Stimulated activated CD8-positive, alpha-beta memory T cell treated with anti-CD3 and anti-CD28 coated beads, Interleukin-4, amount 100 ng/mL, for 1 hour (primary cell): ENCODE measurements around the gene ZNF593OS.

Source experiments
- DNase-seq, 2 donors: peaks; one replicate each; pipeline ENCODE4 v3.0.0-alpha.2; 2020; ENCODE audit warnings: low read depth in 2 of 2, low spot score in 1 of 2

Gene ZNF593OS

DNA sequence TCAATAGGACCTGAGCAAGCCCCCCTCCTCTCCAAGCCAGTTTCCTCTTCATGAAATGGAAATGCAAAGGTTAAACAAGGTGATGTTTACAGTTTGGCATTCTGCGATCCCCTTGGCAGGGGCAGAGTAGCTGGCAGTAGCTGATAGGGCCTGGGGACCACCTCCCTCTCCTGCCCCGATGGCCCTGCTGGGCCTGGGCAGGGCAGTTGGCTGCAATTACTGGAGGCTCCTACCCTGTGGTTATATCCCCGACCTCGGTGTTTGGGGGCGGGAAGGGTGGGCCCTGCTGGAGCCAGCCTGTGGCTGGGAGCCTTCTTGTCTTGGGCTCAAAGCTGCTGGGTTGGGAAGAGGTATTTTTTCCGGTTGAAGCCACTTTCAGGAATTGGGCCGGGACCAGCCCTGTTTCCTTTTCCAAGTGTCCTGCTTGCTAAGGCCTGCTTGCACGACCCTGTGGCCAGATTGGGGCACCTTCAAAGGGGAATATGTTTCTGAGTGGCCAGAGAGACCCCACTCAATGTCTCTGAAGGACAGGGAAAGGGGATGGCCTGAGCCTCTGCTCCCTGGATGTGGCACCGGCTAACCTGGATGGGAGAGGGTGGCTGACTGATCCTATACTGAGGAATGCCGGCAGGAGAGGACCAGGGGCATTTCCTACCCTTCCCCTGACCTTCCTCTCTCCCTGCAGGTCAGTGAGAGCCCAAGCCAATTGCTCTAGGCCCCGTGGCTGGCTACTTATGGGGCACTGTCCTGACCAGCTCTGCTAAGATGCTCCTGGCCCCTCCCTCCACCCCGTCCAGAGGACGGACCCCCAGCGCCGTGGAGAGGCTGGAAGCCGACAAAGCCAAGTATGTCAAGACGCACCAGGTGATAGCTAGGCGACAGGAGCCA lies 10.9 kb downstream of the ZNF593OS start:
- DNase-seq = no peak

DNA sequence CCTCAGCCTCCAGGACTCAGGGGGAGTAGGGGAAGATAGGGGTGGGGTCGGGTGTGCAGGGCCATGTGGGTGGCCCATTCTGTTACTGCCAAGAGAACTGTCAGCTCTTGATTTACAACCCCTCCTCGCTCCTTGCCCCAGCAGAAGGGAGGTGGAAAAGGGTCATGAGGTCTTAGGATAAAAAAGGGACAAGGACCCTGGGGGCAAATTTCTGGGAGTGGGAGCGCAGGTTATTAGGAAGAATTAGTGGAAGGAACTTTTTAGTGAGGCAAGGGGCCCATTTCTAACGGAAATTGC lies 11.9 kb downstream of the ZNF593OS start:
- DNase-seq = no peak

DNA sequence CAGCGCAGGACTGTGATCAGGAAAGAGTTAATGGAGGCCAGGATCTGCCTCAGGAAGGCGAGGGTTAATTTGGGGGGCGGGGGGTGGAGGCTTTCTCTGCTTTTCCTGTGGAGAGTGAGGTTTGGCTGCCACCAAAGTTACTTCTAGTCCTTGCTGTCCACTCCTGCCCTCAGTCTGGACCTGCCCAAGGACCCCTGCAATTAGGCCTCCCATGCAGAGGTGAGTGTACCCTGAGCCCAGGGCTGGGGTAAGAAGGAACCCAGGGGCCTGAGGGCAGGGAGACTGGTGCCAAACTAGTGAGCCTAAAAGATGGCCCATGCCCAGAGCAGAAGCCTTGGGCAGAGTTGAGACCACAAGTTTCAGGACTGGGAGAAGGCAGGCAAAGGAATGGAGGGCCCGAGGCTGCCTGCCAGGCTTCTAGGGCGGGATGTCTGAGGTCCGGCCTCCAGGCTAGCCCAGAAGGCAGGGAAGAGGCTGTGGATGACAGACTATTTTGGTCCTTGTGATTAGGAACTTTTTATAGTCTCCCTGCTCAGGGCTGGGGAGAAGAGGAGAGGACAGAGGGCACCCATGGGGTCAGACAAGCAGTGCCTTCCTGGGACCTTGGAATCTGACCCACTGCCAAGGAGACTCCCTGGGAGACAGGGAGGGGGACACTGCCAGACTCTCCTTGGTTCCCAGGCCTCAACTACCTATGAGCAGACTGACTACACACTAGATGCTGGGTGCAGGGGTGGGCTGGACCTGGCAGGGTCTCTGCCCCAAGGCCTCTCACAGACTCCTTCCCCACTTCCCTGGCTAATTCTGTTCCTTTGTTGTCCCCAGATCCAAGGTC lies 12.5 kb downstream of the ZNF593OS start, which contains the start of gene FAM110D:
Gene FAM110D (plus strand): TSS at position 172 of the 835 bp plus-strand sequence. CDS start 2,213 bp downstream, outside the sequence.
- DNase-seq = no peak

DNA sequence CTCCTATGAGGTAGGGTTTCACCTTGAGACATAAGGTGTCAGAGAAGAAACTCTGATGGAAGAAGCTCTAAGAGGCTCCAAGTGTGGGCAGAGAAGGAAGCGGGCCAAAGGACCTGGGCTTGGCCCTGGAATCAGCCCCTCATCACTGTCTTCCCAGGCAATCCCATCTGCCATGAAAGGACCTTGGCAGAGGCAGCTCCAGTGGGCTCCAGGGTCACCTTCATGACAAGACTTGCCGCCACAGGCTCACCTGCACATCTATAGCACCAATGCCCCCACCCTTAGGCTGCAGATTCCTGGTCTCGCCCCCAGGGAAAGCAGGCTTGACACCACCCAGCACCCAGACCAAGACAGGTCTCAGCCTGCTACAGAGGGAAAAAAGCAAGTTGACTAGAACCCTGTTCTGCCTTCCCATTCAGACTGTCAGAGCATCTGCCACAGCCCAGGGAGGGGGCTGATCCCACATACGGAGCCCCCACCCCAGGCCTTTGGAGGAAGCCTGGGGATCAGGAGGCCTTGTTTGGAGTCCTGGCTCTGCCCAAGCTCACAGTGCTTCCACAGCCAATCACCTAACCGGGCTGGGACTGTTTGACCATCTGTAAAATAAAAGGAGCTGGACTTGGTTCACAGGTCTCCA lies 13.2 kb downstream of the ZNF593OS start:
- no peak for DNase-seq

DNA sequence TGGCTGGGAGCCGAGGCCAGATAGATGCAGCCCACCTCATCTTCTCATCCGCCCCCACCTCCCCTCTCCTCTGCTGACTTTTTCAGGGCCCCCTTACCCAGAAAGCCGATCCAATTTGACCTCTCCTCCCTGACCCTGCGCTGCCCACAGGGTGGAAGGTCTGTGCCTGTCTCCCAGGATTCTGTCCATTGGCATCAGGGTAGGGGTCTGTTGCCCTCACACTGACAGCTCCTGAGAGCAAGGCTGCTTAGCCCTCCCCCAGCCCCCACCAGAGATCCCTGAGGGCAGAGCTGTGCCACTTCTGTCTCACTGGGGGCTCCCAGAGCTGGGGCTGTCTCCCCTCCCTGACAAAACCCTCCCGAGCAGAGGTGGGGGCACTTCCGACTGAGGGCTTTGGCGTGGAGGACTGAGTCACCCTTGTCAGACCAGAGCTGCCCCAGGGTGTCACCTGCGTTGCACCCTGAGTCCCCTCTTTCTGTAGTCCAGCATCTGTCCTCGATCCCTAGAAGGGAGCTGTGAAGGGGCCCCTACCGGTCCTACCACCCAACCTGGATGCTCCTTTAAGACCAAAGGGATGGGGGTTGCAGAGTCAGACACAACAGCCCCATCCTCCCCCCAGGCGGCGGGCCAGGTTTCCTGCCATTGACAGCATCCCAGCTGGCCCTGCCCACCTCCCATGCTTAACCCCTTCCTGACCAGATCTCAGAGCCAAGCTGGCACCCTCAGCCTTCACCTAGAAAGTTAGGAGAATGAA lies 15.2 kb downstream of the ZNF593OS start:
- no peak for DNase-seq

DNA sequence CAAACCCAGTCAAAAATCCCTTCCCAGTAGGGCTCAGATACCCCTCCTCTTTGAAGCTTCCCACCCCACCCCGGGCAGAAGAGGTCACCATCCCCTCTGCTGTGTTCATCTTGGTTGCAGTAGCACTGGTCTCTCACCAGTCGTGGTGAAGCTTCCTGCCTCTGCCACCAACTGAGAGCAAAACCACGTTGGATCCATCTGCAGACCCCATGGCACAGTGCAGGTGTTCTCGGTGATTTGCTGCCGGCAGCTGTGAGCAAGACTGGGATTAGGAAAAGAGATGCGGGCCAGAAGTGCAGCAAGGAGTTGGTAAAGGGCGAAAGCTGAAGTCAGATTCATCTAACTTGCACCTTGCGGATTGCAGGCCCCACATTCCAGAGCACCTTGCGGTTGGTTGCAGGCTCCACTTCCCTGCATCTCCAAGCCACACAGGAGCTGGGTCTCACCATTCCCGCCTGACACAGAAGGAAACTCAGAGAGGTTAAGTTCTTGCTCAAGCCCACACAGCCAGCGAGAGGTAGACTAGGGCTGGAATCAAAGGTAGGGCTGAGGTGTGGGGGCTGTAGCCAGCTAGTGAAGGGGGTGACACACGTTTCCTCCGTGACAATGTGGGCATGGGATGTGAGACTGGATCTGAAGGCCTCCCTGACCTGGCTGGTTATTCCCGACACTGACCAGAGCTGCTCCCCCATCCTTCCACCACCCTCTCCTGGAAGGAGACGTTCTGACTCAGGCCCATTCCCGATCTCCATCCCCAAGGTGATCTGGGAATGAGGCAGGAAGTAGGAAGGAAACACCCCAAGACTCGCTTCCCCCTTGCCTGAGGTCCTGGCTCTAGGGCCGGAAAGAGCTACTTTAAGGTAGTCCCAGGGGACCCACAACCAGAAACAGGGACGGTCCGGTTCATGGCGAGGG lies 16.0 kb downstream of the ZNF593OS start:
- no peak for DNase-seq

DNA sequence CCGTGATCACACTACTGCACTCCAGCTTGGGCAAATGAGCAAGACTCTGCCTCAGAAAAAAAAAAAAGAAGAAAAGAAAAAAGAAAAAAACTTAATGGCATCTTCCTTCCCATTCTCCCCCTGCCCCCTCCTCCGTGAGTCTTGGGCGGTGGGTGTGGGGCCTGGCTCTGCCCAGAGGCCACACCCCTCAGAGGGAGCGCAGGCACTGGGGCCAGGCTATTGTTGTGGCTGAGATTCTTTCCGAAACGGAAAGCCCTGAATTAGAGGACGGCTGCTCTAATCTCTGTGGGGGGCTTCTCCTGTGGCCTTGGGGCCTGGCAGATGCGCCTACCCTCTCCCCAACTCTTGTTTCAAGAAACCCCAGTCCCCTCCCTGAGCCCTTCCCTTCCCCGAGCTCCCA lies 16.9 kb downstream of the ZNF593OS start:
- DNase-seq = no peak

DNA sequence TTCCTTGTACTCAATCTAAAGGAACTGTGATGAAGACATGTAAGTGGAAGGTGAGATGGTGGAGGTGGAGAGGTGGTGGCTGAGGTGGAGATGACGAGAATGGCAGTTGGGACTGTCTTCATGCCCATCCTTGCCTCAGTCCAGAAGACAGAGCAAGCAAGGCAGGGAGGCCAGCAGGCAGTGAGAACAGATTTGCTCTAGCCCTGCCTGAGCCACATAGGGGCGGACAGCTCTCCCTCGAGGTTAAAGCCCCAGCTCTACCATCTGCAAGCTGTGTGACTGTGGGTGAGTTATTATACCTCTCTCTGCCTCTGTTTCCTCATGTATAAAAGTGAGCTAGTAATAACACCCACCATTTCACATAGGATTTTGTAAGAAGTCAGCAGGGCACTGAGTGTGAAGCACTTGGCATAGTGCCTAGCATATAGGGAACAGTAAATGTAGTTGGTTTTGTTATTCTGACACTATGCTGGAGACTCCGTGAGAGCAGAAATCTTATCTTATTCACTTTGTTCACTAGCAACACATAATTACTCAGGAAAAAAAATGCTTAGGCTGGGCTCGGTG lies 17.6 kb downstream of the ZNF593OS start:
- no peak for DNase-seq

DNA sequence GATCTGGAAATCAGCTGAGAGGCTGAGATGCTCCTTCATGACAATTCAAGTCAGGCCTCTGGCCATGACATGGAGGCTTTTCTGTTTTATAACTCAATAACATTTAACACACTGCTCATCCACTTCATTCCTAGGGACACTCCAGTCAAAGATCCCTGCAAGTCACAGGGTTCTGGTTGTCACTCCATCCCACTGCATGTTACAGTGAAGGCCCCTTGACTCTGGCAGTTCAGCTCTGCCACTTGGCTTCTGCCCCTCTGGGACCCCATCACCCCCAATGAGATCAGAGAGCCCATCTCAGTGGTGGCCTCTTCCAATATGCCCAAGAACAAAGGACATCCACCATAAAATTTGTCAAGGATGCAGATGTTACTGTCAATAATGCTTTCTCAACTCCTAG lies 22.7 kb downstream of the ZNF593OS start:
- DNase-seq = no peak

DNA sequence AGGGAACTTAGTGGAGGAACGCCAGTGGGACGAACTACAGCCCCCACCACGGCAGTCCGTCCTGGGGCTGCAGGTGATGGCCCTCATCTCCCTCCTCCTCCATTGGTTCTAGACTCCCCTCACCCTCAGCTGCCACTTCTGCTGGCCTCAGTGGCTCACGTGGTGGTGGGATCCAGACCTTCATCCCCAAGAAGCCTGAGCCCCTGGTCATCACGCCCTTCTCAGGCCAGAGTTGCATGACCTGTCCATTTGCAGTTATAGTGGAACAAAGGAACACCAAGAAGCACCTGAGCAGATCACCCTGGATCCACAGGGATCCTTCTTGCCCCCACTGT lies 25.7 kb downstream of the ZNF593OS start:
- no peak for DNase-seq

DNA sequence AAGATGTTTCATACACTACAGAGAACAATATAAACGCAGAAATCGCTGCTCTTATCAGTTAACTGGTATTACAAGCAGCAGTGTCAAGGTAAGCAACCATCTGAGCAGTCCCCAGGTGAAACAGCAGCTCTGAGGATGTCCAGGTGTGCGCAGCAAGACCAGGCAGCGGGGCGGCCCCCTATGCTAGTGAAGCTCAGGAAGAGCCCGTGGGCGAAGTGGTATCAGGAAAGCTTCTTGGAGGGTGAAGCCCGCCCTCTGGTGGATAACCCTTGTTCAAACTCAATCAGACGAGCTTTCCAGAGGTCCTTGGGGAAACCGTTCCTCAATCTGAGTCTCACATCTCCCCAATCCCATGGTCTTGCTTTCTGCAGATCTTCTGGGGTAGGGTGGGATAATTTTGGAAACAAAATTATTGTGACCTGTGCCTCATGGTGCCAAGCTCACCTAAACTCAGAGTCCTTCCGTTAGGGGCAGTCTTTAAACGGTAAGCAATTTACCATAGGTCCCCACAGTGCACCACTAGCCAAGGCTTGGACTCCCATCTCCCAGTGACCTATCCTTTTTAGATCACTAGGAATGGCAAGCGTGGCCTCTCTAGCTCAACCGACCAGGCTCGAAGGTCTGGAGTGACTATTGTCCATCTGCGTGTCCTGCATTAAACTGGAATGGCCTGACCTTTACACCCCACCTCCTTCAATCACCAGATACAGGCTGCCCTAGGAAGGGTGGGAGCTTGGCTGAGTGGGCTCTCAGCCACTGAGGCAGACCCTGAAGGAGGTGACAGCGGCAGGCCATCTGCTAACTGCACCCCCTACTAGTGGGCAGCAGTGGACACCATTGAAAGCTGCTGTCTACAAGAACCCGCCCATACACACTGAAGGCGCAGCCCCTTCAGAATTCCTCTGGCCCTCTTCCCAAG lies 26.3 kb downstream of the ZNF593OS start:
- DNase-seq = peak; percentile 50 to 59

DNA sequence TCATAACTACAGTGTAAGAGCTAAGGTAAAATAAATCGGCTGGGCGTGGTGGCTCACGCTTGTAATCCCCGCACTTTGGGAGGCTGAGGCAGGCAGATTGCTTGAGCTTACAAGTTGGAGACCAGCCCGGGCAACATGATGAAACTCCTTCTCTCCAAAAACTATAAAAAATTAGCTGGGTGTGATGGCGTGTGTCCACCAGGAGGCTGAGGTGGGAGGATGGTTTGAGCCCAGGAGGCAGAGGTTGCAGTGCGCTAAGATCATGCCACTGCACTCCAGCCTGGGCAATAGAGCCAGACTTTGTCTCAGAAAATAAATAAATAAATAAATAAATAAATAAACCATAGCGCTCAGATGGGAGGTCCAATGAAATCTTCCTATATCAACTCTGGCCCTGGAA lies 29.5 kb downstream of the ZNF593OS start:
- no peak for DNase-seq

DNA sequence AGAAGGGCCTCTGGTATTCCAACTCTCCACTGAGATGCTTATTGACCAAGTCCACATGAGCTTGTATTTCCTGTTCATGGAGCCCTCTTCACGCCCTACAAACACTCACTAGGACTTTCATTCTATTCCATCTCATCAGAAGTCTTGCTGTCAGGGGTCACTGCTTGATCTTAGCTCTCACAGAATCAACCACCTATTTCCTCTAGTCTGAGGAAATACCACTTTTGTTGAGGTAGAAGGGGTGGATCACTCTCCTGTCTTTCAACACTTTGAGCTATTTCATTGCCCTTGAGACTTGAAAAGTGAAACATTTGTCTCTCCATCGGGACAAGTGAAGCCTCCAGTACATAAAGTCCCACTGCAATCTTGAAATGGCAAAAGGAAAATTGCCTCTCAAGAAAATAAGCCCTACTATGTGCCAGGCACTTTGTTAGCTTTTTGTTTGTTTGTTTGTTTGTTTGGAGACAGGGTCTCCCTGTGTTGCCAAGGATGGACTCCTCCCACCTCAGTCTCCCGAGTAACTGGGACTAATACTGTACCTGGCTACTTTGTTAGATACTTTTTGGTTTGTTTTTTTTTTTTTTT lies 32.6 kb downstream of the ZNF593OS start:
- no peak for DNase-seq

DNA sequence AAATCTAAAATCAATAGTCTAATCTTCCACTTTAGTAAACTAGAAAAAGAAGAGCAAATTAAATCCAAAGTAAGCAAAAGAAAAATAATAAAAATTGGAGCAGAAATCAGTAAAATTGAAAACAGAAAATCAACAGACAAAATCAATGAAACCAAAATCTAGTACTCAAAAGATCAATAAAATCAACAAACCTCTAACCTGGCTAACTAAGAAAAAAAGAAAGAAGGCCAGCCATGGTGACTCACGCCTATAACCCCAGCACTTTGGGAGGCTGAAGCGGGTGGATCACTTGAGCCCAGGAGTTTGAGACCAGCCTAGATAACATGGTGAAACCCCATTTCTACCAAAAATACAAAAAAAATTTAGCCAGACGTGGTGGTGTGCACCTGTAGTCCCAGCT lies 37.2 kb downstream of the ZNF593OS start:
- no peak for DNase-seq

DNA sequence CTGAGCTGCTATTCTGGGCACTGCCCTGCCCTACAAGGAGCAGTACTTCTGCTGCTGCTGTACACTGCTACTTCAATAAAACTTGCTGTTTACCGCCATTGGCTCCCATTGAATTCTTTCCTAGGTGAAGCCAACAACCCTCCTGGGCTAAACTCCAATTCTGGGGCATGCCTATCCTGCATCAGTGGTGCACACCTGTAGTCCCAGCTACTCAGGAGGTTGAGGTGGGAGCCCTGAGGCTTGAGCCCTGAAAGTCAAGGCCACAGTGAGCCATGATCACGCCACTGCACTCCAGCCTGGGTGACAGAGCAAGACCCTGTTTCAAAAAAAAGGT lies 38.8 kb downstream of the ZNF593OS start:
- DNase-seq = no peak

DNA sequence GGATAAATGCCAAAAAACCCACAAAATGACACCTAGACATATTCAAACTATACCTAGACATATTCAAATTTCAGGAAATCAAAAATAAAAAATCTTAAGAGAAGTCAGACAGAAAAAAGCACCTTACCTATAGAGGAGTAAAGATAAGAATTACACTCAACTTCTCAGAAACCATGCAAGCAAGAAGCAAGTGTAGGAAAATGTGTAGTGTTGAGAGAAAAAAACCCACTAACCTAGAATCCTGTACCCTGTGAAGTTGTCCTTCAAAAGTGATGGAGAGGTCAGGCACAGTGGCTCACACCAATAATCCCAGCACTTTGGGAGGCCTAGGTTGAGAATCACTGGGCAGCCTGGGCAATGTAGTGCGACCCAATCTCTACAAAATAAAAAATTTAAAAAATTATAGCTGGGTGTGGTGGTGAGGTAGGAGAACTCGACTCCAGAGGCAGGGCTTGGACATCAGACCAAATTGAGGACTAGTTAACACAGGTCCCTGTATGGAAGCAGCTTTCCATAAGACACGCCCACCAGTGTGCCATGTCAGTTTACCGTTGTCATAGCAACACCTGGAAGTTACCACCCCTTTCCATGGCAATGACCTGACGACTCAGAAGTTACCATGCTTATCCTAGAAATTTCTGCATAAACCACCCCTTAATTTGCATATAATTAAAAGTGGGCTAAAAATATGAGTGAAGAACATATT lies 39.4 kb downstream of the ZNF593OS start:
- no peak for DNase-seq

DNA sequence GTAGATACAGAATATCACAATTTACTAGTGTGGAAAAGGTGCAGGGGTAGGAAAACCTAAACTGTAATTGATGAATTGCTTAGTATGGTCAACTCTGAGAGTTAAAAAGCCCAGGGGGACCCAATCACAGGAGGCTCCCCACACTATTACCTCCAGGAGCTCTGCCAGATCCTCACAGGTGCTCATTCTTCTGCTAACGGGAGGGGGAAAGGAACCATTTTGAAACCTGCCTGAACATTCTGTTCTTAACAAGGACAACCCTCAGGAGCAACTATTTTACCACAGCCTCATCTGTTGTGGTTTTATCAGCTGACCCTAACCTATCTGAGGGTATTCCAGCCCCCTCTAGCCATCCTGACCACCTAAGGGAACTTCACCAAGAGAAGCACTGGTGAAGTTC lies 40.9 kb downstream of the ZNF593OS start:
- DNase-seq = no peak

DNA sequence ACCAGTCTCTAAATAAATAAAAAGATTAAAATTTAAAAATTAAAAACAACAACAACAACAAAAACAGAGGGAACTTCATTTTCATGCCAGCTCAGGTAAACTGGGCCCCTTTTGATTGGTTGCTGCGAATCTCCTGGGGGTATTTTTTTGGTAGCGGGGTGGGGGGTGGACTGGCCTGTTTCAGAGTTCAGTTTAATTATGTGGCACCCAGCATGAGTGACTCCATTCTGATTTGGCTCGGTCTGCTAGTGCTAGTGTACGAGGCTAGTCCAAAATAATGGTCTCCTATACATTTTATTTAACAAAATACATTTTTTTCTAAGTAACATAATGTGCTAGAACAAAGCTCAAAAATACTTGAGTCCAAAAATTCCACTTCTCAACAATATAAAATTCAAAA lies 41.9 kb downstream of the ZNF593OS start:
- DNase-seq = no peak
